Body of pancreas (tissue), 4 donors: ENCODE results near the gene TERB1.

Source experiments
- CTCF ChIP-seq, 7 experiments: fragments of 450-650 bp in 4 of 7; fragments of 200-600 bp in 3 of 7; sonication (generic) in 3 of 7; IDR thresholded peaks; one replicate each; pipeline ENCODE4 v1.5.1; 2016 to 2019; ENCODE audit warnings: antibody characterized with exemption in 7 of 7
- POLR2A ChIP-seq, 3 donors: fragments of 450-650 bp; IDR thresholded peaks; one replicate each; pipeline ENCODE4 v1.6.1; 2016; ENCODE audit warnings: antibody characterized with exemption in 3 of 3, mild to moderate bottlenecking in 2 of 3

GRCh38 chr16:66774981-66775380, 26.4 kb downstream of the TERB1 start:
- TF ChIP-seq CTCF (IDR thresholded peaks at IDR 0.05) = no peak
- TF ChIP-seq POLR2A (IDR thresholded peaks at IDR 0.05) = no peak
